H1 (cell line): Measurements from ENCODE around the gene SLC38A5. TPM values are rescaled to one million over a fixed set of nuclear protein-coding genes. Genes with fewer than 3 reads are reported as not detected.

ENCODE experiments used
- ASH2L ChIP-seq: fragments of 200-600, 300-600 bp; sonication (generic); IDR thresholded peaks from one replicate; pipeline ENCODE4 v1.7.1; 2017; ENCODE audit warnings: low read length
- ATF3 ChIP-seq: IDR thresholded peaks from 2 replicates; pipeline ENCODE4 v1.6.1; 2011; ENCODE audit warnings: low read depth, mild to moderate bottlenecking, low read length; ENCODE audit not compliant: insufficient read depth
- BACH1 ChIP-seq: IDR thresholded peaks from 2 replicates; pipeline ENCODE4 v1.6.1; 2012; ENCODE audit warnings: low read length, improper control_type of control experiment
- BRCA1 ChIP-seq: IDR thresholded peaks from 2 replicates; pipeline ENCODE4 v1.6.1; 2012; ENCODE audit warnings: low read depth, low read length, improper control_type of control experiment
- CBX5 ChIP-seq: fragments of 300-800, 300-1000 bp; sonication (generic); IDR thresholded peaks from 2 replicates; pipeline ENCODE4 v1.7.1; 2016; ENCODE audit warnings: antibody characterized with exemption, low read length, low read depth
- CEBPB ChIP-seq: IDR thresholded peaks from 2 replicates; pipeline ENCODE4 v1.6.1; 2012; ENCODE audit warnings: low read depth, low read length
- CREB1 ChIP-seq: IDR thresholded peaks from 2 replicates; pipeline ENCODE4 v1.6.1; 2012; ENCODE audit warnings: inconsistent platforms
- EP300 ChIP-seq, 2 experiments: IDR thresholded peaks; 1 replicate in 1 of 2; 2 replicates in 1 of 2; pipeline ENCODE4 v1.6.1; 2011 to 2012; ENCODE audit warnings: low read depth in 2 of 2, low read length in 2 of 2, mild to moderate bottlenecking in 2 of 2, borderline replicate concordance in 1 of 2, inconsistent platforms in 1 of 2, moderate library complexity in 1 of 2
- FOSL1 ChIP-seq: IDR thresholded peaks from 2 replicates; pipeline ENCODE4 v1.6.1; 2011; ENCODE audit warnings: mild to moderate bottlenecking, low read depth, low read length, moderate library complexity; ENCODE audit not compliant: insufficient read depth
- HDAC6 ChIP-seq: IDR thresholded peaks from one replicate; pipeline ENCODE4 v1.7.1; 2012; ENCODE audit warnings: low read depth, mild to moderate bottlenecking, inconsistent platforms, low read length, moderate library complexity
- JUN ChIP-seq: IDR thresholded peaks from 2 replicates; pipeline ENCODE4 v1.6.1; 2011; ENCODE audit warnings: low read depth, mild to moderate bottlenecking, improper control_type of control experiment, low read length
- MAX ChIP-seq: IDR thresholded peaks from 2 replicates; pipeline ENCODE4 v1.6.1; 2012; ENCODE audit warnings: inconsistent platforms
- NANOG ChIP-seq: IDR thresholded peaks from 2 replicates; pipeline ENCODE4 v1.6.1; 2011; ENCODE audit warnings: low read length, low read depth, mild to moderate bottlenecking, inconsistent platforms; ENCODE audit not compliant: insufficient read depth, poor library complexity, severe bottlenecking
- POU5F1 ChIP-seq: IDR thresholded peaks from 2 replicates; pipeline ENCODE4 v1.6.1; 2011; ENCODE audit warnings: low read depth, mild to moderate bottlenecking, low read length, moderate library complexity
- RAD21 ChIP-seq, 2 experiments: IDR thresholded peaks in 1 of 2; conservative IDR thresholded peaks in 1 of 2; 2 replicates each; pipeline ENCODE4 v1.6.1; 2011; ENCODE audit warnings: low read depth in 2 of 2, low read length in 2 of 2, improper control_type of control experiment in 1 of 2, inconsistent platforms in 1 of 2, mild to moderate bottlenecking in 1 of 2, moderate library complexity in 1 of 2
- RBBP5 ChIP-seq: IDR thresholded peaks from 2 replicates; pipeline ENCODE4 v1.7.1; 2012; ENCODE audit warnings: low read depth, mild to moderate bottlenecking, inconsistent platforms, low read length, moderate library complexity, borderline replicate concordance
- RXRA ChIP-seq: IDR thresholded peaks from 2 replicates; pipeline ENCODE4 v1.6.1; 2011; ENCODE audit warnings: low read depth, mild to moderate bottlenecking, low read length, moderate library complexity; ENCODE audit not compliant: insufficient read depth
- SAP30 ChIP-seq: fragments of 300-600 bp; sonication (generic); IDR thresholded peaks from 2 replicates; pipeline ENCODE4 v1.7.1; 2012; ENCODE audit warnings: low read length, moderate library complexity, mild to moderate bottlenecking, inconsistent platforms; ENCODE audit not compliant: insufficient read depth, insufficient replicate concordance
- SIRT6 ChIP-seq: IDR thresholded peaks from one replicate; pipeline ENCODE4 v1.7.1; 2012; ENCODE audit warnings: low read length, inconsistent platforms
- SP4 ChIP-seq: IDR thresholded peaks from 2 replicates; pipeline ENCODE4 v1.6.1; 2012; ENCODE audit warnings: low read length, inconsistent platforms
- SRF ChIP-seq: IDR thresholded peaks from 2 replicates; pipeline ENCODE4 v1.6.1; 2011; ENCODE audit warnings: mild to moderate bottlenecking, low read depth, low read length, moderate library complexity
- SUZ12 ChIP-seq: fragments of 200-600 bp; sonication (generic); IDR thresholded peaks from 2 replicates; pipeline ENCODE4 v1.6.1; 2012; ENCODE audit warnings: mild to moderate bottlenecking, inconsistent platforms, low read length, moderate library complexity, mixed read lengths
- TCF12 ChIP-seq: IDR thresholded peaks from 2 replicates; pipeline ENCODE4 v1.6.1; 2011; ENCODE audit warnings: low read depth, mild to moderate bottlenecking, low read length
- ZNF274 ChIP-seq: IDR thresholded peaks from 2 replicates; pipeline ENCODE4 v1.7.0; 2012; ENCODE audit warnings: low read length, borderline replicate concordance; ENCODE audit errors: extremely low read depth
- polyA plus RNA-seq, 7 experiments: library from polyadenylated mRNA; depleted of rRNA in 3 of 7; stranded (reverse) in 5 of 7; unstranded in 2 of 7; fragments of >200 nt in 5 of 7; fragments of 200-250 nt in 2 of 7; gene quantifications; 1 replicate in 5 of 7; 2 replicates in 1 of 7; 4 replicates in 1 of 7; pipeline versions ENCODE4 v1.2.1 to v1.2.3, GENCODE V29; 2011 to 2013; ENCODE audit warnings: missing spikeins in 2 of 7, mixed read lengths in 2 of 7
- total RNA-seq: library from RNA; stranded (reverse); fragmentation: NEBNext Ultra II Directional; extraction: Animal tissue kit (Norgen Biotek cat#: 25700); gene quantifications from 2 replicates; pipeline ENCODE4 v1.2.1, GENCODE V29; 2021

The SLC38A5 gene
- total and polyA plus RNA-seq, 2 of the 8 experiments (the other 6 are each of a cell fraction or from before 2014, with no cell fraction given): 70.9 to 106 TPM

GRCh38 chrX:48475774-48476577, 5.9 kb upstream of the SLC38A5 start, which contains the start of gene FTSJ1 (continued):
- TF ChIP-seq ASH2L (peak; percentile 43), SIRT6 (no peak), RBBP5 (no peak), POU5F1 (no peak), FOSL1 (no peak), BRCA1 (no peak), SUZ12 (no peak), SAP30 (no peak), SRF (no peak), JUN (no peak), CBX5 (no peak), MAX (no peak), TCF12 (no peak), BACH1 (peak; percentile 62), CREB1 (peak; percentile 94), CEBPB (no peak), RXRA (no peak), ATF3 (no peak), HDAC6 (no peak), EP300 (IDR thresholded peaks at IDR 0.05; ENCODE audit: borderline replicate concordance in 1 of 2, low read depth in 2 of 2, low read length in 2 of 2) (no peak), SP4 (no peak), RAD21 (IDR thresholded peaks at IDR 0.05 in 1 of 2, conservative IDR thresholded peaks at IDR 0.05 in 1 of 2; ENCODE audit: low read depth in 2 of 2, low read length in 2 of 2) (no peak), NANOG (no peak), ZNF274 (no peak)
